ENCODE results near the gene TMEM95. TPM values are rescaled to one million over a fixed set of nuclear protein-coding genes. Genes with fewer than 3 reads are reported as not detected.

Gene TMEM95
- total RNA-seq, 1 experiment from 2014 or later, result not detected

DNA sequence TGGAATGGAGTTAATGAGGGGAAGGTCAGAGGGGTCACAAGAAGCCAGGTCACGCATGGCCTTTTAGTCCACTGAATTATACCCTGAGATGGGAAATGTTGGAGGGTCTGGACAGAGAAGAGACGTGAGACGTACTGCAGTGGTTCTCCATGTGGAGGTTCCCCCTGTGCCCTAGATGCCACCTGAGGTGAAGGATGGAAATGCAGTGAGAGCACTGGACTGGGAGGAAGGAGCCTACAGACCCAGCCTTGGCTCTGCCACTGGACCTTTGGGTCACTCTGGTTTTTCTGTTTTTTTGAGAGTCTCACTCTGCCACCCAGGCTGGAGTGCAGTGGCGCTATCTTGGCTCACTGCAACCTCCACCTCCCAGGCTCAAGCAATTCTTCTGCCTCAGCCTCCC, 41.2 kb downstream of the TMEM95 start:
- no peak overlapping the region for H3K4me3 Mint-ChIP-seq (ENCODE audit: unreplicated experiment)
- H3K27ac Mint-ChIP-seq (ENCODE audit: low read depth, unreplicated experiment), result peak overlapping the region; percentile 21
- intact Hi-C loops (cut with micrococcal nuclease), result no loop called here
- POLR2A ChIA-PET, result interaction anchor here (1.0 kb wide), 1 partner anchor 40 kb away, joined by 3 read pairs; no protein-coding TSS in a partner anchor
- BruUV-seq (replicated peaks), result no TSS peak
- no peaks in the 10 kb centered on the region for H3K27me3 Mint-ChIP-seq (ENCODE audit: insufficient read depth, unreplicated experiment)
- no peaks in the 10 kb centered on the region for H3K9me3 Mint-ChIP-seq (ENCODE audit: unreplicated experiment)
- TF ChIP-seq, protein P1, sequence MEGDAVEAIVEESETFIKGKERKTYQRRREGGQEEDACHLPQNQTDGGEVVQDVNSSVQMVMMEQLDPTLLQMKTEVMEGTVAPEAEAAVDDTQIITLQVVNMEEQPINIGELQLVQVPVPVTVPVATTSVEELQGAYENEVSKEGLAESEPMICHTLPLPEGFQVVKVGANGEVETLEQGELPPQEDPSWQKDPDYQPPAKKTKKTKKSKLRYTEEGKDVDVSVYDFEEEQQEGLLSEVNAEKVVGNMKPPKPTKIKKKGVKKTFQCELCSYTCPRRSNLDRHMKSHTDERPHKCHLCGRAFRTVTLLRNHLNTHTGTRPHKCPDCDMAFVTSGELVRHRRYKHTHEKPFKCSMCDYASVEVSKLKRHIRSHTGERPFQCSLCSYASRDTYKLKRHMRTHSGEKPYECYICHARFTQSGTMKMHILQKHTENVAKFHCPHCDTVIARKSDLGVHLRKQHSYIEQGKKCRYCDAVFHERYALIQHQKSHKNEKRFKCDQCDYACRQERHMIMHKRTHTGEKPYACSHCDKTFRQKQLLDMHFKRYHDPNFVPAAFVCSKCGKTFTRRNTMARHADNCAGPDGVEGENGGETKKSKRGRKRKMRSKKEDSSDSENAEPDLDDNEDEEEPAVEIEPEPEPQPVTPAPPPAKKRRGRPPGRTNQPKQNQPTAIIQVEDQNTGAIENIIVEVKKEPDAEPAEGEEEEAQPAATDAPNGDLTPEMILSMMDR (IDR thresholded peaks at IDR 0.05; ENCODE audit: unreplicated experiment), result no peak
- H3K36me3 Mint-ChIP-seq (ENCODE audit: insufficient read depth, unreplicated experiment), result peaks cover 7% of the 10 kb centered on the region
- DNase-seq (ENCODE audit: unreplicated experiment), result no peak
- CTCF ChIA-PET, result interaction anchor here (1.6 kb wide), 1 partner anchor 8 kb away, joined by 3 read pairs; the partner anchor contains the start of gene TMEM256
- peaks cover 6% of the 10 kb centered on the region for H3K4me1 Mint-ChIP-seq (ENCODE audit: insufficient read depth, unreplicated experiment)

DNA sequence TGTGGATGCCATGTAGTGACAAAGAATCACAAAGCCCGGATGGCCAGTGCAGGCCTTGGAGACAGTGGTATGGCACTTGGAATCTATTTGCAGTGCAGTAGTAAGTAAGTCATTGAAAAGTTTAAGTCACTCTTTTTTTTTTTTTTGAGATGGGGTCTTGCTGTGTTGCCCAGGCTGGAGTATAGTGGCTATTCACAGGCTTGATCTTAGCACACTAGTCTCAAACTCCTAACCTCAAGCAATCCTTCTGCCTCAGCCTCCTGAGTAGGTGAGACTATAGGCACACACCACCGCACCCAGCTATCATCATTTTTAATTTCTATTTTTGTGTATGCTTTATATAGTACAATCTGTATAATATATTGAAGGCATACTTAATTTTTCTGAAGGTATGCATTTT, 43.7 kb downstream of the TMEM95 start:
- TF ChIP-seq, protein P1 (IDR thresholded peaks at IDR 0.05; ENCODE audit: unreplicated experiment), result no peak
- intact Hi-C loops (cut with micrococcal nuclease), result no loop called here
- no peak overlapping the region for H3K27ac Mint-ChIP-seq (ENCODE audit: low read depth, unreplicated experiment)
- no peaks in the 10 kb centered on the region for H3K27me3 Mint-ChIP-seq (ENCODE audit: insufficient read depth, unreplicated experiment)
- H3K9me3 Mint-ChIP-seq (ENCODE audit: unreplicated experiment), result no peaks in the 10 kb centered on the region
- H3K4me3 Mint-ChIP-seq (ENCODE audit: unreplicated experiment), result no peak overlapping the region
- ChIA-PET POLR2A (interaction anchor here (0.9 to 1.2 kb wide), 3 partner anchors 16 to 162 kb away, joined by 3 read pairs; no protein-coding TSS in a partner anchor), CTCF (interaction anchor here (2.2 kb wide), 1 partner anchor 43 kb away, joined by 12 read pairs; the partner anchor contains the start of gene TMEM95)
- no peak for DNase-seq (ENCODE audit: unreplicated experiment)
- no TSS peak for BruUV-seq (replicated peaks)
- peaks cover 7% of the 10 kb centered on the region for H3K36me3 Mint-ChIP-seq (ENCODE audit: insufficient read depth, unreplicated experiment)
- H3K4me1 Mint-ChIP-seq (ENCODE audit: insufficient read depth, unreplicated experiment), result peaks cover 11% of the 10 kb centered on the region

DNA sequence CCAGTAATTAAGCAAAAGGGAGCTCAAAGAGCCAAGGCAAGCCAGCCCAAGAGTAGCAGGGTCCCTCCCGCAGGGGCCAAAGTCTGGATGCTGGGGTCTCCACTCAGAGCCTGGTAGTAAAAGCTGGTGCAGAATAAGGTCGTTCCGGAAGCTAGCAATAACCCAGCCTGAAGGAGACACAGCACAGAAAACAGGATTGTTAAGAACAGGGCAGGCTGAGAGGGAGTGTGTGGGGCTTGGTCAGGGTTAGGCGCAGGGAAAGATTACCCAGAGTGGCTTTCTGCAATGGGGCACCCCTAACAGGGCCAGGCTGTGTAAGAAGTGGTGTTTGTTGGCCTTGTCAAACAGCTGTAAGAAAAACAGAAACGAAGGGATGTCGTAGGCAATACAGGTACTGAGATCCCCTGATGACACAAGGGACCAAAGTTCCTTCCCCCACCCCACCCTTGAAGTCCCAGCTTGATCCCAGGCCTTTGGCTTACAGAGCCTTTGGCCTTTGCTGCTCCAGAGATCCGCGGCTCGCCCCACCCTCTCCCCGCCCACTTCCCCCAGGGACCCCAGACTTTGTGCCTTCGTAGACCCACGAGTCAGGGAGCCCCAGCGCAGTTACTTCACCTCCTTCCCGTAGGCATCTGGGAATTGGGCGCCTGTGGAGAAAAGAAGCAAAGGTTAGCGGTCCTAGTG, 48.2 kb downstream of the TMEM95 start:
- peak overlapping the region; percentile 78 for H3K4me3 Mint-ChIP-seq (ENCODE audit: unreplicated experiment)
- TF ChIP-seq, protein P1 (IDR thresholded peaks at IDR 0.05; ENCODE audit: unreplicated experiment), result no peak
- H3K4me1 Mint-ChIP-seq (ENCODE audit: insufficient read depth, unreplicated experiment), result peaks cover 16% of the 10 kb centered on the region
- peaks cover 7% of the 10 kb centered on the region for H3K36me3 Mint-ChIP-seq (ENCODE audit: insufficient read depth, unreplicated experiment)
- BruUV-seq (replicated peaks), result TSS peak; percentile 79
- ChIA-PET CTCF (interaction anchor here (0.6 to 1.7 kb wide), 10 partner anchors 28 to 285 kb away, joined by 3 to 6 read pairs (median 3); partner anchors contain the start of gene WRAP53), POLR2A (interaction anchor here (0.8 to 2.7 kb wide), 26 partner anchors 9 to 285 kb away, joined by 3 to 48 read pairs (median 6); partner anchors contain the start of genes DVL2, GABARAP, KCTD11 and MPDU1)
- DNase-seq (ENCODE audit: unreplicated experiment), result no peak
- H3K27me3 Mint-ChIP-seq (ENCODE audit: insufficient read depth, unreplicated experiment), result no peaks in the 10 kb centered on the region
- peak overlapping the region; percentile 86 for H3K27ac Mint-ChIP-seq (ENCODE audit: low read depth, unreplicated experiment)
- intact Hi-C loops (cut with micrococcal nuclease), result no loop called here
- no peaks in the 10 kb centered on the region for H3K9me3 Mint-ChIP-seq (ENCODE audit: unreplicated experiment)

DNA sequence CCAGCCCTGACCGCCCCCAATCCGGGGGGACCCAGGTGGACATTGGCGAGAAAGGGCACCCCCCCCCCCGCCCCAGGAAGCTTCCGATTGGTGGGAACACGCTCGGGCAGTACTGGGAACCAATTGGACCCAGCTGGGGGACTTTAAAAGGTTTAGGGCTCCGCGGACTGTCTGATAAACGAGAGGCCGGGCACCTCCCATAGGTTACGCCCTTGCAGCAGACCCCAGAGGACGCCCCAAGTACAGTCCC, 48.7 kb downstream of the TMEM95 start:
- intact Hi-C loops (cut with micrococcal nuclease), result no loop called here
- peaks cover 7% of the 10 kb centered on the region for H3K36me3 Mint-ChIP-seq (ENCODE audit: insufficient read depth, unreplicated experiment)
- H3K27ac Mint-ChIP-seq (ENCODE audit: low read depth, unreplicated experiment), result peak overlapping the region; percentile 86
- H3K9me3 Mint-ChIP-seq (ENCODE audit: unreplicated experiment), result no peaks in the 10 kb centered on the region
- DNase-seq (ENCODE audit: unreplicated experiment), result no peak
- peak overlapping the region; percentile 78 for H3K4me3 Mint-ChIP-seq (ENCODE audit: unreplicated experiment)
- ChIA-PET CTCF (interaction anchor here (0.6 to 1.5 kb wide), 8 partner anchors 8 to 162 kb away, joined by 3 to 6 read pairs (median 3); no protein-coding TSS in a partner anchor), POLR2A (interaction anchor here (0.8 to 2.7 kb wide), 28 partner anchors 9 to 284 kb away, joined by 3 to 48 read pairs (median 5); partner anchors contain the start of genes DVL2, GABARAP, KCTD11 and MPDU1)
- H3K4me1 Mint-ChIP-seq (ENCODE audit: insufficient read depth, unreplicated experiment), result peaks cover 16% of the 10 kb centered on the region
- TF ChIP-seq, protein P1 (IDR thresholded peaks at IDR 0.05; ENCODE audit: unreplicated experiment), result no peak
- no peaks in the 10 kb centered on the region for H3K27me3 Mint-ChIP-seq (ENCODE audit: insufficient read depth, unreplicated experiment)
- no TSS peak for BruUV-seq (replicated peaks)

All from MCF 10A (cell line).